Gastrocnemius medialis (tissue), 4 donors: ENCODE results near the gene DNAJB4.

Experiments used
- POLR2A ChIP-seq, 2 donors: fragments of 450-650 bp; IDR thresholded peaks; one replicate each; pipeline ENCODE4 v1.6.1; 2017; ENCODE audit warnings: antibody characterized with exemption in 2 of 2, mild to moderate bottlenecking in 2 of 2, moderate library complexity in 2 of 2
- TF ChIP-seq, protein P1 (sequence below), 5 experiments: fragments of 450-650 bp in 3 of 5; fragments of 200-600 bp in 2 of 5; sonication (generic) in 2 of 5; IDR thresholded peaks in 4 of 5; conservative IDR thresholded peaks in 1 of 5; 1 replicate in 4 of 5; 2 replicates in 1 of 5; pipeline ENCODE4 v1.5.1; 2016 to 2019; ENCODE audit warnings: antibody characterized with exemption in 5 of 5, mild to moderate bottlenecking in 3 of 5, moderate library complexity in 3 of 5

DNA sequence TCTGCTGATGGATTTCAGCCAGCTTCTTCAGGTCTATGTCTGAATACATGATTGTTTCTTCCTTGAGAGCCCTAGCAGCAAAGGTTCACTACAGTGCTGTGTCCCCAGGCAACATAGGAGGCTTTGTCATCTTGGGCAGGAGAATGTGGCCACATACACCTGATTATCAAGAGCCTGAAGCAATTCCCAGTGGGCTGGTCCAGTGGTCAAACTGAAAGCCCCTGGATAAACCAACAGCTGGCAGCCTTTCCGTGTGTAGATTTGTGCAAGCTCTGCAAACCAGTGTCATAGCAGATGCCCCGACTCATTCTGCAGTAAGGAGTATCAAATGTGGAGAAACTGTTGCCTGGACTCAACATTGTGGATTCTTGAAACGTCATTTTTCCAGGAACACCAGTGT is 38.7 kb downstream of the DNAJB4 start:
- TF ChIP-seq, protein P1, sequence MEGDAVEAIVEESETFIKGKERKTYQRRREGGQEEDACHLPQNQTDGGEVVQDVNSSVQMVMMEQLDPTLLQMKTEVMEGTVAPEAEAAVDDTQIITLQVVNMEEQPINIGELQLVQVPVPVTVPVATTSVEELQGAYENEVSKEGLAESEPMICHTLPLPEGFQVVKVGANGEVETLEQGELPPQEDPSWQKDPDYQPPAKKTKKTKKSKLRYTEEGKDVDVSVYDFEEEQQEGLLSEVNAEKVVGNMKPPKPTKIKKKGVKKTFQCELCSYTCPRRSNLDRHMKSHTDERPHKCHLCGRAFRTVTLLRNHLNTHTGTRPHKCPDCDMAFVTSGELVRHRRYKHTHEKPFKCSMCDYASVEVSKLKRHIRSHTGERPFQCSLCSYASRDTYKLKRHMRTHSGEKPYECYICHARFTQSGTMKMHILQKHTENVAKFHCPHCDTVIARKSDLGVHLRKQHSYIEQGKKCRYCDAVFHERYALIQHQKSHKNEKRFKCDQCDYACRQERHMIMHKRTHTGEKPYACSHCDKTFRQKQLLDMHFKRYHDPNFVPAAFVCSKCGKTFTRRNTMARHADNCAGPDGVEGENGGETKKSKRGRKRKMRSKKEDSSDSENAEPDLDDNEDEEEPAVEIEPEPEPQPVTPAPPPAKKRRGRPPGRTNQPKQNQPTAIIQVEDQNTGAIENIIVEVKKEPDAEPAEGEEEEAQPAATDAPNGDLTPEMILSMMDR (IDR thresholded peaks at IDR 0.05 in 4 of 5, conservative IDR thresholded peaks at IDR 0.05 in 1 of 5): no peak
- no peak for TF ChIP-seq POLR2A (IDR thresholded peaks at IDR 0.05)
